Gastroesophageal sphincter (tissue), 4 donors: ENCODE results near the gene CNTNAP2. TPM values are rescaled to one million over a fixed set of nuclear protein-coding genes. Genes with fewer than 3 reads are reported as not detected.
"Not testable (repeated sequence)": the region's sequence is repeated elsewhere in the genome, so short reads cannot be mapped to it uniquely, and the experiment has no call there.

Experiments
- ATAC-seq: fragments of 150-250 bp; one replicate; pipeline ENCODE4 v1.9.1; 2016; ENCODE audit warnings: mild to moderate bottlenecking, moderate library complexity
- H3K27ac ChIP-seq, 4 donors: fragments of 200-600 bp; sonication (generic) in 3 of 4; 1 replicate in 3 of 4; 2 replicates in 1 of 4; pipeline ENCODE4 v1.5.1; 2016 to 2019
- H3K27me3 ChIP-seq: fragments of 200-600 bp; sonication (generic); one replicate; pipeline ENCODE4 v1.5.1; 2019
- H3K36me3 ChIP-seq, 2 donors: fragments of 200-600 bp; sonication (generic); one replicate each; pipeline ENCODE4 v1.5.1; 2019; ENCODE audit warnings: control low read depth in 1 of 2
- H3K4me1 ChIP-seq, 3 donors: fragments of 200-600 bp; sonication (generic); 1 replicate in 2 of 3; 2 replicates in 1 of 3; pipeline ENCODE4 v1.5.1; 2016 to 2019; ENCODE audit warnings: control low read depth in 2 of 3
- H3K4me3 ChIP-seq, 2 donors: fragments of 200-600 bp; sonication (generic); one replicate each; pipeline ENCODE4 v1.5.1; 2019; ENCODE audit warnings: mild to moderate bottlenecking in 1 of 2, moderate library complexity in 1 of 2
- H3K9me3 ChIP-seq, 3 donors: fragments of 200-600 bp; sonication (generic); one replicate each; pipeline ENCODE4 v1.5.1; 2017 to 2019; ENCODE audit warnings: control low read depth in 2 of 3
- EP300 ChIP-seq: sonication (generic); formaldehyde crosslinking; IDR thresholded peaks from one replicate; pipeline ENCODE4 v1.6.1; 2017; ENCODE audit warnings: antibody characterized with exemption, mild to moderate bottlenecking
- POLR2A ChIP-seq, 2 donors: fragments of 450-650 bp; IDR thresholded peaks; one replicate each; pipeline ENCODE4 v1.6.1; 2017; ENCODE audit warnings: antibody characterized with exemption in 2 of 2, mild to moderate bottlenecking in 2 of 2, moderate library complexity in 1 of 2
- POLR2AphosphoS5 ChIP-seq: sonication (generic); formaldehyde crosslinking; IDR thresholded peaks from one replicate; pipeline ENCODE4 v1.6.1; 2017; ENCODE audit warnings: antibody characterized with exemption
- WGBS, 2 donors: methylation state at CpG; one replicate each; pipeline ENCODE4 v1.1.5; 2018; ENCODE audit warnings: low coverage in 1 of 2; 5-methylcytosine and 5-hydroxymethylcytosine counted together
- total RNA-seq, 4 donors: library from RNA; depleted of rRNA; stranded (reverse); fragments of >200 nt; gene quantifications; one replicate each; pipeline ENCODE4 v1.1.0, GENCODE V29; 2016
- TF ChIP-seq, protein P1 (sequence below), 4 experiments: fragments of 200-600 bp in 2 of 4; fragments of 450-650 bp in 2 of 4; sonication (generic) in 1 of 4; IDR thresholded peaks; one replicate each; pipeline ENCODE4 v1.5.1; 2017 to 2019; ENCODE audit warnings: antibody characterized with exemption in 4 of 4, mild to moderate bottlenecking in 2 of 4, moderate library complexity in 2 of 4

Gene CNTNAP2
- total RNA-seq, 4 donors from 2014 or later: 1.5 to 8.9 (median 3.2) TPM

DNA sequence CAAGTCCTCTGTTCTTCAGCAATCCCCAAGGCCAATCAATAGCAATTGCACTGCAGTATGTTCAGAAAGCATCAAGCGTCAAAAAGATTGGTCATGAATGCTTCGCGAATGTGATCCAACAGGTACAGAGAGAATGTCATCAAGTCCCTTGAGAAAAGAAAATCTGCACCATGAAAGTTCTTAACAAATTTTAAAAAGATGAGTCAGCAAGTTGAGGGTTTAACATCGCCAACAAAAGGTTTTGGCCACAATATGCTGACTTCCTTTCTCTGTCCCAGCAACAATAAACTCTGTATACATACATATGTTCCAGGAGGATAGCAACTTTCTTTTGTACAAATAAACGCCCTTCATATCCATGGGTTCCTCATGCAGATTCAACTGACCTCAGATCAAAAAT is 2305.4 kb downstream of the CNTNAP2 start:
- 91 to 95% methylated on average over 5 of the region's 5 CpGs for WGBS, 2 donors
- Histone ChIP-seq H3K36me3 (no peaks in the 10 kb centered on the region), H3K27ac (no peak overlapping the region), H3K4me1 (no peaks in the 10 kb centered on the region), H3K4me3 (no peak overlapping the region), H3K27me3 (no peaks in the 10 kb centered on the region), H3K9me3 (no peaks in the 10 kb centered on the region)
- no peak for ATAC-seq
- TF ChIP-seq, protein P1, sequence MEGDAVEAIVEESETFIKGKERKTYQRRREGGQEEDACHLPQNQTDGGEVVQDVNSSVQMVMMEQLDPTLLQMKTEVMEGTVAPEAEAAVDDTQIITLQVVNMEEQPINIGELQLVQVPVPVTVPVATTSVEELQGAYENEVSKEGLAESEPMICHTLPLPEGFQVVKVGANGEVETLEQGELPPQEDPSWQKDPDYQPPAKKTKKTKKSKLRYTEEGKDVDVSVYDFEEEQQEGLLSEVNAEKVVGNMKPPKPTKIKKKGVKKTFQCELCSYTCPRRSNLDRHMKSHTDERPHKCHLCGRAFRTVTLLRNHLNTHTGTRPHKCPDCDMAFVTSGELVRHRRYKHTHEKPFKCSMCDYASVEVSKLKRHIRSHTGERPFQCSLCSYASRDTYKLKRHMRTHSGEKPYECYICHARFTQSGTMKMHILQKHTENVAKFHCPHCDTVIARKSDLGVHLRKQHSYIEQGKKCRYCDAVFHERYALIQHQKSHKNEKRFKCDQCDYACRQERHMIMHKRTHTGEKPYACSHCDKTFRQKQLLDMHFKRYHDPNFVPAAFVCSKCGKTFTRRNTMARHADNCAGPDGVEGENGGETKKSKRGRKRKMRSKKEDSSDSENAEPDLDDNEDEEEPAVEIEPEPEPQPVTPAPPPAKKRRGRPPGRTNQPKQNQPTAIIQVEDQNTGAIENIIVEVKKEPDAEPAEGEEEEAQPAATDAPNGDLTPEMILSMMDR (IDR thresholded peaks at IDR 0.05): no peak
- TF ChIP-seq POLR2A (IDR thresholded peaks at IDR 0.05) (no peak), POLR2AphosphoS5 (no peak), EP300 (no peak)

DNA sequence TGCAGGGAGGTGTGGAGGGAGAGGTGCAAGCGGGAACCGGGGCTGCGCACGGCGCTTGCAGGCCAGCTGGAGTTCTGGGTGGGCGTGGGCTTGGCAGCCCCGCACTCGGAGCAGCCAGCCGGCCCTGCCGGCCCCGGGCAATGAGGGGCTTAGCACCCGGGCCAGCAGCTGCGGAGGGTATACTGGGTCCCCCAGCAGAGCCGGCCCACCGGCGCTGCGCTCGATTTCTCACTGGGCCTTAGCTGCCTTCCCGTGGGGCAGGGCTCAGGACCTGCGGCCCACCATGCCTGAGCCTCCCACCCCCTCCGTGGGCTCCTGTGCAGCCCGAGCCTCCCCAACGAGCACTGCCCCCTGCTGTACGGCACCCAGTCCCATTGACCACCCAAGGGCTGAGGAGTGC is 2309.8 kb downstream of the CNTNAP2 start:
- H3K36me3 ChIP-seq, H3K4me1 ChIP-seq, H3K4me3 ChIP-seq, H3K9me3 ChIP-seq, ATAC-seq, H3K27ac ChIP-seq, H3K27me3 ChIP-seq: not testable (repeated sequence)
- no CpG with 5 or more reads among the region's 24 CpGs for whole genome bisulfite sequencing, 2 donors

GRCh38 chr7:148430690-148431089 is 2314.1 kb downstream of the CNTNAP2 start:
- not testable (repeated sequence) for H3K36me3 ChIP-seq, H3K9me3 ChIP-seq, H3K27me3 ChIP-seq, H3K4me1 ChIP-seq, H3K4me3 ChIP-seq, H3K27ac ChIP-seq, ATAC-seq
- WGBS, 2 donors: 71 to 89% methylated on average over 2 to 3 of the region's 3 CpGs

DNA sequence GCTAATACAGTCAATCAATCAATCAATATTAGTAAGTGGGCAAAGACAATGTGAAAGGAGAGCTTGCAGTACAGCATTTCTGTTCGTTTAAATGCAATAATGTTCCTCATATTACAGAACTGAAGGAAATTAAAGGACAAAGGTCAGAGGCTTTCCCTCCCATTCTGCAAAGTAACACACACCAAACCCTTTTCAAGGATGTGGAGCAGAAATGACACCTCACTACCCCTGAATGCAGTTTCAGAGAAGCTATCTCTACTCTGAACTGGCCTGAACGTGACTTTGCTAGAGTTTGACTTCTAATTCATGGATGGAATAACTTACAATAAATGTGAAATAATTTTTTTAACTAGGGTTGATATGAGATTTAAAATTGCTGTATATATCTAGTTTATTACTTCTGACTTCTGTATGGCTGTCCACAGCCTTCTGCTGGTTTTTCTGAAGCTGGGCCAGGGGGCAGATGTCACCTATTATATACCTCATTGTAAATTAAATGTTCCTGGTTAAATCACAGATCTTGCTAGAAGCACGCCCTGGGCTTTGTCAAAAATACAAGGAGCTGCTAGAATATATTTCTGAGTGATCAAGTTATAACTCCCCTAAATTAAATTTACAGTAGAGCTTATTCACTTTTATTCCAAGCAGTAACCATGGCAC is 2317.1 kb downstream of the CNTNAP2 start:
- H3K4me1 ChIP-seq: no peaks in the 10 kb centered on the region
- H3K9me3 ChIP-seq: peaks cover 0 to 9% (median 0%) of the 10 kb centered on the region in 3 donors
- H3K27ac ChIP-seq: no peak overlapping the region
- no peak for TF ChIP-seq POLR2A (IDR thresholded peaks at IDR 0.05)
- TF ChIP-seq, protein P1 (IDR thresholded peaks at IDR 0.05): no peak
- TF ChIP-seq EP300: no peak
- no peak for TF ChIP-seq POLR2AphosphoS5
- 81 to 86% methylated on average over 2 to 3 of the region's 3 CpGs for WGBS, 2 donors
- no peaks in the 10 kb centered on the region for H3K27me3 ChIP-seq
- H3K4me3 ChIP-seq: no peak overlapping the region
- ATAC-seq: no peak
- H3K36me3 ChIP-seq: no peaks in the 10 kb centered on the region

- H3K27me3 ChIP-seq: no peaks in the 10 kb centered on the region
- TF ChIP-seq POLR2AphosphoS5: no peak
- TF ChIP-seq EP300: no peak
- TF ChIP-seq, protein P1 (IDR thresholded peaks at IDR 0.05): no peak
- no peak for TF ChIP-seq POLR2A (IDR thresholded peaks at IDR 0.05)
- H3K4me1 ChIP-seq: no peaks in the 10 kb centered on the region
- H3K36me3 ChIP-seq: no peaks in the 10 kb centered on the region
- WGBS, 2 donors: 82 to 83% methylated on average over 13 of the region's 13 CpGs
- ATAC-seq: no peak
- peaks cover 0 to 9% (median 0%) of the 10 kb centered on the region in 3 donors for H3K9me3 ChIP-seq
- H3K27ac ChIP-seq: no peak overlapping the region
- H3K4me3 ChIP-seq: no peak overlapping the region
These were observed 2317.7 kb downstream of the CNTNAP2 start for GRCh38 chr7:148434181-148434757.

DNA sequence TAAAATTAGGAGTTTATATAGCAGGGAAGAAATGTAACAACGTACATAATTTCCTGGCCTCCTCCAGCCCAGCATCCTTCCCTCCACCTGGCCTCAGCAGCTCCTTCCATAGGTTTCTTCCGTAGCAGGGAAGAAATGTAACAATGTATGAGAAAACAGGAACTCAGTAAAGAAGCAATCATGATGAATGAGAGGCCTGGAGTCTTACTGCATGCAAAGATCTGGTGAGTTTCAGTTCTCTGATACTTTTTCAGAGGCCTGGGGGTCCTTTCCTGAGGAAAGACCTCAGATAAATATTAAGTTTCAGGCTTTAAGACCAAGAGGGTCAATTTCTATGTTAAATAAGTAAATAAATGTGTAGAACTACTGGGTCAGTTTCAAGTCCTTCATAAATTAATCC is 2318.3 kb downstream of the CNTNAP2 start:
- H3K4me1 ChIP-seq: no peaks in the 10 kb centered on the region
- no peak overlapping the region for H3K27ac ChIP-seq
- no peaks in the 10 kb centered on the region for H3K27me3 ChIP-seq
- ATAC-seq: no peak
- WGBS, 2 donors: 44% methylated on average over 2 of the region's 2 CpGs; no CpG with 5 or more reads in 1 of the 2 donors
- H3K36me3 ChIP-seq: no peaks in the 10 kb centered on the region
- peaks cover 0 to 9% (median 0%) of the 10 kb centered on the region in 3 donors for H3K9me3 ChIP-seq
- no peak overlapping the region for H3K4me3 ChIP-seq
- TF ChIP-seq POLR2A (IDR thresholded peaks at IDR 0.05) (no peak), EP300 (no peak), POLR2AphosphoS5 (no peak)
- TF ChIP-seq, protein P1 (IDR thresholded peaks at IDR 0.05): no peak
